DMS114 treated with DMSO at 0.1 percent for 48 hours (cell line): Measurements from ENCODE around the gene MTFR1L.

ENCODE experiments used
- DNase-seq: peaks from one replicate; lab custom pipeline; 2025; ENCODE audit not compliant: unreplicated experiment; lab: John Stamatoyannopoulos, UW

MTFR1L gene

DNA sequence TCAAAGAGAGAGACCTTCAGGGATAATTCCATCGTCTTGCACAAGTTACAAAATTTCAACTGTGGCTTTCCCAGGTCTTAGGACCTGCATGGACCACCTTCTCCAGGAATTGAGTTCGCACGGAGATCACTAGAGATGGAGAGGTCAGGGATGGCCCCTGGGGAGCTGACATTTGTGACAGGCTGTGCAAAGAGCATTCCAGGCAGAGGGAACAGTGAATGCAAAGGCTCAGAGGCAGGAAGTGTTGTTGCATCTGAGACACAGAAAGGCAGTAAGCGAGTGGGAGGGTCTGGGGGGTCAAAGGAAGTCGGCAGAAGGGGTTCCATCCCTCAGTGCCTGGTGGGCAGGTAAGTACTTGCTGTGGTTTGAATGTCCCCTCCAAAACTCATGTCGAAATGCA lies 29.3 kb upstream of the MTFR1L start:
- DNase-seq = no peak

DNA sequence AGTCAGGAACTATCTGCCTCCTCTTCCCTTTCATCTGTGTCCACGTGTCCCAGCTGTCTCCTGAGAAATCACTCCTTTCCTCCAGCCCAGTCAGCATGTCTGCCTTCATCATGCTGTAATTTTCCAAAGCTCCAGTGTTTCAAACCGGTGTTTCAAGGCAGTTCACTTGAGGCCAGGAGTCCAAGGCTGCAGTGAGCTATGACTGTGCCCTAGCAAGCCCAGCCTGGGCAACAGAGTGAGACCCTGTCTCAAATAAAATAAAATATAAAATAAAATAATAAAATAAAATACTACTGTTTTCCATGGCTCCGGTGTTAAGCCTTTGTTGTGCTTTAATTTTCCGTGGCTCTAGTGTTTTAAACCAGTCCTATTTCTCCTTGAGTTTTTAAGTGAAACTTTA lies 27.6 kb upstream of the MTFR1L start:
- no peak for DNase-seq

DNA sequence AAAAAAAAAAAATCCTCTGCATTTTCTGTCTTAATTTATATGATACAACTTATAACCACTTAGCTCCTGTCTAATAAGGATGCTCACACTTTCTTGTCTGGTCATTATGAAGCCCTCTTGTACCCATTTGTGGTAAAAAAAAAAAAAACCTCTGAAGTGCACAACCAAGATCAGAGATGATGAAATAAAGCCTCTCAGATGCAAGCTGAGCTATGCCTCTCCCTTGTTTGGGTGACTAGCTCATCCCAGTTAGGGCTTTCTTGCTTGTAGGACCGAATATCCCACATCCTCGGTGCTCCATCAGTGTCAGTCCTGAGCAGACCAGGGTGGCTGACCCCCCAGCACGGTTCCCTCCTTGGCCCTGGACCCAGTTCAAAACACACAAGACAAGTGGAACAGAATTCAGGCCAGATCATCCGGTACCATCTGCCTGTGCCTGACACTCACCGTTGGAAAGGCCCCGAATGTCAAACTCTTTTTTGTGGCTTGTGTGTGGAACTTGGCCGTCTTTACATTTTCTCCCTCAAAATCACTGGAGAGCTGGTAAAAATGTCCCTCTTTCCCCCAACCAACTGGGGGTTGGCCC lies 26.1 kb upstream of the MTFR1L start:
- no peak for DNase-seq

DNA sequence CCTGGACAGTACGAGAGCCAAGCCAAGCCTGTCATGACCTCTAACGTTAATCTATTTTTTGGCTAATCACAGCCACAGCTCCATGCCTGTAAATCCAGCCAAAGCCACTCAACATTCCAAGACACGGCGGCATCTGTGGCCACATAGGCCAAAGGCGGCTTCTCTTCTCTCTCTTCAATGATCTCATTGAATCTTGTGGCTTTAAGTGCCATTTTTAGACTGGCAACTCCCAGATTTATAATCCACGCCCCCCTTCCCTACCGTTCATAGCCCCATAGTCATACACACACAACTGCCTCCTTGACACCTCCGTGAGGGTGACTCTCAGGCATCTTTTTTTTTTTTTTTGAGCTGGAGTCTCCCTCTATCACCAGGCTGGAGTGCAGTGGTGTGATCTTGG lies 25.4 kb upstream of the MTFR1L start:
- DNase-seq = no peak

DNA sequence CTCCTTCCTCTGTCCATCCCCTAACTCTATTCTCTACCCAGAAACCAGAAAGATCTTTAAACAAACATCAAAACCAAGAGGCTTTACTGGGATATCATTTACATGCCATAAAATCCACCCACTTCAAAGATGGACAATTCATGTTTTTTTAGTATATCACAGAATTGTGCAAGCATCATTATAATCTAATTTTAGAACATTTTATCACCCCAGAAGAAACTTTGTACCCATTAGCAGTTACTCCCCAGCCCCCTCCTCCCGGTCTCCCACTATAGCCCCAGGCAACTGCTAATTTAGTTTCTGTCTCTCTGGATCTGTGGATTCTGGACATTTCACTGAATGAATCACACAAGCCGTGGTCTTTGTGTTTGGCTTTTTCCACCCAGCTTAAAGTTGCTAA lies 24.5 kb upstream of the MTFR1L start:
- DNase-seq = no peak

DNA sequence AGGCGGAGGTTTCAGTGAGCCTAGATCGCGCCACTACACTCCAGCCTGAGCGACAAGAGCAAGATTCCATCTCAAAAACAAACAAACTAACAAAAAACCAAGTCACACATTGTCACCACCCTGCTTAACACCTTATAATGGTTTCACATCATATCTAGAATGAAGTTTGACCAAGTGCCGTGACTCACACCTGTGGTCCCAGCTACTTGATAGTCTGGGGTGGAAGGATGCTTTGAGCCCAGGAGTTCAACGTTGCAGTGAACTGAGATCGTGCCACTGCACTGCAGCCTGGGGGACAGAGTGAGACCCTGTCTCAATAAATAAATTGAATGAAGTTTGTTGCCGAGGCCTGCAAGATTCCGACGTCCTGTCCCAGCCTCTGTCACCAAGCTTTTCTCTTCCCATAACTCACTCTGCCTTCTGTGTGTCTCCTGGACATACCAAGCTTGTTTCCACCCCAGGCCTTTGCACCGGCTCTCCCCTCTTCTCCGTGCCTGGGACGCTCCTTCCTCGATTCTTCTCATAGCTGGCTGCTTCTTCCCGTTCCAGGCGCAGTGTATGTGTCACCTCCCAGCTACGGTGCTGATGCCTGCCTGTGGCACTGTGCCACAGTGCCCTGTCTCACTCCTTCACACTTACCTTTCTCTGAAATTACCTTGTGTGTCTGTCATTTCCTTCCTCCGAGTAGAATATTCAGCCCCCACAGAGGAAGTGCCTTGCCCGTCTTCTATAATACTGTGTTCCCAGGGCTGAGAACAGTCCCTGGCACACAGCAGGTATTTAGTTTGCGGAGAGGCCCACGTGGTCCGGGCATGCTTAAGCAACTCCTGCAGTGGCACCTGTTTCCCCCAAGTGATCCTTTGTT lies 23.6 kb upstream of the MTFR1L start:
- no peak for DNase-seq

DNA sequence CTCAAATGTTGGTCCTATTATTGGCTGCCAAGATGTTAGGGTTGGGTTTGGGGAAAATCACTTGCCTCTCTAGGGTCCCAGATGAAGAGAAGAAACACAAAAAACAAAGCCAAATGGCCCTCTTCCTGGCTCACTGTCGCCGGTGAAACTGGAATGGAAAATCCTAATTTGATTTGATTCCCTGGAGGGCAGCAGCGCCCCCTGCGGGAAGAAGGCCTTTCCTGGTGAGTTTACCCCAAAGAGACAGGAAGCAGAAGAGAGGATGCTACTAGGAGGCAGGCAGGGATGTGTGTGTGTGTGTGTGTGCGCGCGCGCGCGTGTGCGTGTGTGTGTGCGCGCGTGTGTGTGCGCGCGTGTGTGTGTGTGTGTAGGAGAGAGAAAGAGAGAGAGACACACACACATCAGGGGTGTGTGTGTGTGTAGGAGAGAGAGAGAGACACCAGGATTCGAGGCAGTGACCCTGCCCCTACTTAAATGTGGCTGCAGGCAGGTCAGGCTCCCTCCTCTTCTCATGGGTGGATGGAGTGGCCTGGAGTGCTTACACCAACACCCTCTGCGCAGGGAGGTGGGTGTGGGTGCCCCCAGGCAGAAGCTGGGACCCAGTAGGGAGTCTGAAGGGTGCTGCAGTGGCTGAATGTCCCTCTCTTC lies 22.8 kb upstream of the MTFR1L start:
- DNase-seq = peak; percentile 30

DNA sequence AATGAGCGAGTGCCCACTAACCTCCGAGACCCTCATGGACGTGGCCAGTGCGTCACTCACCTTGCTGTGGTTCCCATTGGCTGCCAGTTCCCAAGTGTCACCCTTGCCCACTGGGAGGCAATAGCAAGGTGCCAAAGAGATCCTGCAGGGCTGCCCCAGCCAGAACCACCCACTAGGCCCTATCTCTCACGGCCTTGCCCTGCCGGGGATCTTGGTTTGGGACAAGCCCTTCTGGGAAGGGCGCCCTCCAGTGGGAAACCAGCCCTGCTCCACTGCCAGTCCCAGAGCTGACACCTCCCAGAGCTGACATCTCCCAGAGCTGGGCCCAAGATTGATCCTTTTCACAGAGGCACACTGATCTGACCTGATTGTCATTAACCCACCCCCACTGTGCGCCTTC lies 21.8 kb upstream of the MTFR1L start:
- DNase-seq = no peak

DNA sequence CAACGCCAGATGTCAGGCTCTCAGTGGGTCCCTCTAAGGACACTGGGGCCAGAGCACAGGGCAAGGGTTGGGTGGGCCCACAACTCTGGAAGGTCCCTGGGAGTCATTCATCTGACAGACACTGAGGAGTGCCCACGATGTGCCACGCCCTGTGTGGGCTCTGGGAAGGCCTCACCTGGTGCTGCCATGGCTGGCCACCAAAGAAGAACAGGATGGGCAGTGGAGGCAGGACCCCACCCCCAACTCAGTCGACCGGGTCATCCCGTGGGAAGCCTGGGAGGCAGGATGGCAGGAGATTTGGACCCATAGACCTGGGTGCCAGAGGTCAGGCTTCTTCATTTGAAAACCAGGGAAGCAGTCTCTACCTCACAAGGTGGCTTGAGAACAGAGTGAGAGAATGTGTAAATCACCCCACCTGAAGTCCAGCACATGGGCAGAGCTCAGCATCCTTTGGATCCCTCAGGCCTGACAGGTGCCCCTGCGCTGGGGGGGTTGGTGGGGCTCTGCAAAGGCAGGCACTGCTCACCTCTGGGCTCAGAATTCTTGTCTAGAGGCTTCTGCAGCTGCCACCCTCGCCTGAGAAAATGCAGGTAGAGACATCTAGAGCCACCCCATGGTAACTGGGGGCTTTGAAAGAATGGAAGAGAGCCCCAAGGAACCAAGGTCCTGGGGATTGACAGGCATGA lies 20.9 kb upstream of the MTFR1L start:
- DNase-seq = no peak

DNA sequence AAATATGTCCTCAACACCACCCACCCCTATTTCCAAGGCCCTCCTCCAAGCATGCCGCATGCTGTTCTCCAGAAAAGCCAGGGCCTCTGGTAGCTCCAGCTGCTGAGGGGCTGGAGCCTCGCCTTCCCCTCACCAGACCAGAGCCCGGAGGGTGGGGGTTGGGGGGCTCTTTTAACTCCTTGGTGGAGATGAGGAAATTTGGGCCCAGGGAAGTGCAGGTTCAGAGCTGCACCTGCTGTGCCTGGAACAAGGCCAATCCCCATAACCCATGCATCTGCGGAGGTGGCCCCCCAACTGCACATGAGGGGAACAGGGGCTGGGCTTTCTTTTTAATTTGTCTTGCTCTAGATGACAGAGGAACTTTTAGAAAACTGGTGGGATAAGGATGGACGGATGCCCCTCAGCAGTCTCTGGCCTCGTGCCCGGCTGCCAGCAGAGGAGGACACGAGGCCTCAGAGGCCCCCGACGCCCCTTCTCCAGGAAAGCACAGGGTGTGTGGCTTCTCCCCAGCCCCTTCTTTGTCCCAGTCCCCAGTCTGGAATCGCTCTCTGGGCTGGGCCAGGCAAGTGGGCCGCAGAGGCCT lies 20.3 kb upstream of the MTFR1L start:
- DNase-seq = no peak

DNA sequence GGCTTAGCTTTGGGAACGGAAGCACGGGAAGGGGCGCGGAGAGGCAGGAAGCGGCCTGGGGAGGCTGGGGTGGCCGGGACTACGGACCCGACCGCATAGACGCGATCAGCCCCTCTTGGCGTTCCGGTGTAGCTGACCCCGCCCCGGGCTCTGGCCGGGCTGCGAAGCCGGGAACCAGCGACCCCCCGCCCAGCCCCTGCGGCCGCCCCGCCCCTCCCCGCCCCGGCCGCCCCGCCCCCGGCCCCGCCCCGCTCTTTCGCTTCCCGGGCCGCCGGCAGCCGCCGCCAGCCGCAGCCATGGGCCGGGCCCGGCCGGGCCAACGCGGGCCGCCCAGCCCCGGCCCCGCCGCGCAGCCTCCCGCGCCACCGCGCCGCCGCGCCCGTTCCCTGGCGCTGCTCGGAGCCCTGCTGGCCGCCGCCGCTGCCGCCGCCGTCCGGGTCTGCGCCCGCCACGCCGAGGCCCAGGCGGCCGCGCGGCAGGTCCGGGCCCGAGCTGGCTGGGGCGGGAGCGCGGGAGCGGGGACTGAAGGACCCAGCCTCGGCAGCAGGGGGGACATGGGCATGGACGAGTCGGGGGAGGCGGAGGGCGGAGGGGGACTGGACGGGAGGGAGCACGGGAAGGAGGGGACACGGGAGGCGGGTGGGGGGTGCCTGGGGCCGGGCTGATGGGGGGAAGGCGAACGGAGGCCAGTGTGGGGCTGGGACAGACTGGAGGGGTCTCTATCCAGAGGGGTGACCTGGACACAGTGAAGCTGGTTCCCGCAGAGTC lies 19.6 kb upstream of the MTFR1L start, which contains the start of gene SELENON:
SELENON (plus strand) TSS at position 259 of the 768 bp plus-strand sequence; CDS start at position 297, 38 bp downstream.
- DNase-seq = no peak

DNA sequence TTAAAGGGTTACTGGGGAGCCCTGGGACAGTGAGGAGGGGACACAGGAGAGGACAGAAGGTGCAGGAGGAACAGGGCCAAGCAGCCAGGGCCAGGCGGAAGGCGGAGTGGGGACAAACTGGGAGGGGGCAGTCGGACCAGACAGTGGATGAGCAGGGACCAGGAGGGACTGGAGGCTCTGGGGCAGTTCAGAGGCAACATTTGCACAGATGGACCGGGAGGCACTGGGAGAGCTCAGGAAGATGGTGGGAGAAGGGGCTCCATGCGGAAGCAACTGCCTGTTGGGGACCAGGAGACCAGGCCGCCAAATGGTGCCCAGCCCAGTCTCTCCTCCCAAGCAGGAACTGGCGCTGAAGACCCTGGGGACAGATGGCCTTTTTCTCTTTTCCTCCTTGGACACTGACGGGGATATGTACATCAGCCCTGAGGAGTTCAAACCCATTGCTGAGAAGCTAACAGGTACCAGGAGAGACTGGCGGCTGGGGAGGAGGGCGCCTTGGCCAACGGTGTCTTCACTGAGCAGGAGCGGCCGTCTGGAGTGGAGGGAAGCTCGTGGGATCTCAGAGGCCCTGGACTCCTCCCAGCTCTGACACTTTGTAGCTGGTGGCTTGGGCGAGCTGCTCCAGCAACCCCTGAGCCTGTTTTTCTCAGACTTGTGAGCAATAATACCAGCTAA lies 18.9 kb upstream of the MTFR1L start:
- no peak for DNase-seq

DNA sequence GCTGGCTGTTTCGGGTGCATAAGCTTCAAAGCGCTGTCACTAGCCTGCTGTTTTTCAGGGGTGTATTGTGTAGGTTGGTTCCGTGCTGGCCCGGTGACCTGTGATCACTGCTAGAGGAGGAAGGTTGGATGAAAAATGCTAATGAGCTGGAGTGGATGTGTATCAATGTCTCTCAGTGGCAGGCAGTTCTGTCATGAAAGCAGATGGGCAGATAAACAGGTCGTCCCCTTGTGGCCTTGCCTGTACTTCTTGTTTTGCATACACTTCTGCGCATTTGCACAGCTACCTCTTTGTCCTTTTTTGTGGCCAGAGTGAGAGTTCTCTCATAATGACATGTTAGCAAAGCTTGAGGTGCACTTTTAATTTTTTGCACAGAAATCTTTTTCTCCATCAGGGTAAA lies 16.8 kb upstream of the MTFR1L start:
- DNase-seq = no peak

DNA sequence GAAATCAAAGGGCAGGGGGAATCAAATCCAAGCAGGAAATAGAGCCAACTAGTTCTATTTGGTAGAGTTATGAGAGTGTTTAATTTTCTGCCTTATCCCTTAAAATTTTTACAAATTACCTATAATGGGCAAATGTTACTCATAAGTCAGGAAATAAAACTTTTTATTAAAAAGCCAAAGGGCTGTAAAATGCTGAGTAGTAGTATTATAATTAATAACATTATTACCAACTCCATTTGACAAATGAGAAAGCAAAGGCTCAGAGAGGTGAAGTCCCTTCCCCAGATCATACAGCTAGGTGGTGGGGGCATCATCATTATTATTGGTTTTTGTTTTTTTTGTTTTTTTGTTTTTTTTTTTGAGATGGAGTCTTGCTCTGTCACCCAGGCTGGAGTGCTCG lies 16.4 kb upstream of the MTFR1L start:
- DNase-seq = no peak

DNA sequence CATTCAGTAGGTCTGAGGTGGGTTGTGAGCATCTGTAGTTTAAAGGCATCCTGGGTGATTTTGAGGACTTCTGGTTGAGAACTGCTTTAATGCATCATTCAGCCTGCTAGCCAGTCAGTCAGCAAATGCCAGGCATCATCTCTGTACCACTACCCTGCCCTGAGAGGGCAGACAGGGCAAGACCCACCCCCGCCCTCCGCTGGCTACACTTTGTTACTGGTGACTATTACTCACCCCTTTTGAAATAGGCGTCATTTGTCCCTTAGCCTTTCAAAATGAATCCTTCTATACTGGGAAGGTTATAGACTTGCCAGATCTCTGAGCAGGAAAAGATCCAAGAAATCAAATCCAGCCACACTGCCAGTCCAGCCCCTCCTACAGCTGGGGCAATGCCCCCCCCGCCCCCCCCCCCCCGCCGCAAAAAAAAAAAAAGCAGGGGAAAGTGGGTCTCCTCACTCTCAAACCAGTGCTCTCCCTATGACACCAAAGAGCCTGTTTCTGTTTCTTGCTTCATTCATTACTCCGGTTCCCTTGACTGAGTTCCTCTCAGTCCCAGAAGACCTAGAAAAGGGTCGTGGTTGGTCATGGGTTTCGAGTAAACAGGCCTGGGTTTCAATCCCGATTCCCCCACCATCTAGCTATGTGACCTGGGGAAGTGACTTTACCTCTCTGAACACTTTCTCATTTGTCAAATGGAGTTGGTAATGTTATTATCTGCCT lies 15.3 kb upstream of the MTFR1L start:
- no peak for DNase-seq

DNA sequence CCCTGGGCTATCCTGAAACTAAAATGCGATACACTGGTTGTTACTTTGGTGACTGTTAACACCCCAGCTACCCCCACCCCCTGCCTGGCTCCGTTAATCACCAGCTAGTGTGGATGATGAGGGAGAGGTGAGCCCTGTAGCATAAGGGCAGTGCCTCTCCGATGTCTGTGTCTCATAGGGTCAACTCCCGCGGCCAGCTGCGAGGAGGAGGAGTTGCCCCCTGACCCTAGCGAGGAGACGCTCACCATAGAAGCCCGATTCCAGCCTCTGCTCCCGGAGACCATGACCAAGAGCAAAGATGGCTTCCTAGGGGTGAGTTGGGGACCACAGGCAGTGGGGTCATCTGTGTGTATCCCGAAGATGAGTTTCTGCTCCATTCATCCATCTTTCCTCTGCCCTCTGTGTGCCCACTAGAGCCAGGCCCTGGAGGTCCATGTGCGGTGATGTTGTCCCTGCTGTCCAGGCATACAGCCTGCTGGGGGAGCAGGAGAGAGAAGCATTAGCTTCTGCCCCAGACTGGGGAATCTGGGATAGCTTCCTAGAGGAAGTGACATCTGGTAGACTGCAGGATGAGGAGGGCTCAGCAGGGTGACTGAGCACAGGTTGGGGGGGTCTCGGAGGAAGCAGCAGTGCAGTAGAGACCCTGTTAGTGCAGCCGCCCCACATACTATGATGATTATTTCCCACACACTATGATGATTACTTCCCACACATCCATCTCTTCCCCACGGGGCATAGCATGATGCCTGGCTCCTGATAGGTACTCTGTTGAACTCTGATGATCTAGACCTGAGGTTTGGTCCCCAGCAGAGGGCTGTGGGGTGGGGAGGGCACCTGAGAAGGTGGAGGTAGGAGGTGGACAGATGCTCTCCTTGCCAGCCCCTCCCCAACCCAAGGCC lies 14.5 kb upstream of the MTFR1L start:
- DNase-seq = no peak

DNA sequence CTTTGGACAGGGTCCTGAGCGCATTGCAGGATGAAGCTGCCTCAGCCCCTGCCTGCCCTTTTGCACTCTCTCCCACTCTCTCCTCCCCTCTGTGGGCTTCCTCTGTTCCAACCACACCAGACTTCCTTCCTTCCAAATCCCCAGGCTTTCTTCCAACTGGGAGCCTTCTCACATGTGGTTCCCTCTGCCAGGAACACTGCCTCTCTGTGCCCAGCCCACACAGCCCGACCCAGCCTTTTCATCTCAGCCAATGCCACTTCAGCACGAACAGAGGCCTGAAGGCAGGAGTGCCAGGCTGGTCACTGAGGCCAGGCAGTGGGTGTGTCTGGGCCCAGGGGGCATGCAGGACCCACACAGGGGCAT lies 13.9 kb upstream of the MTFR1L start:
- no peak for DNase-seq

DNA sequence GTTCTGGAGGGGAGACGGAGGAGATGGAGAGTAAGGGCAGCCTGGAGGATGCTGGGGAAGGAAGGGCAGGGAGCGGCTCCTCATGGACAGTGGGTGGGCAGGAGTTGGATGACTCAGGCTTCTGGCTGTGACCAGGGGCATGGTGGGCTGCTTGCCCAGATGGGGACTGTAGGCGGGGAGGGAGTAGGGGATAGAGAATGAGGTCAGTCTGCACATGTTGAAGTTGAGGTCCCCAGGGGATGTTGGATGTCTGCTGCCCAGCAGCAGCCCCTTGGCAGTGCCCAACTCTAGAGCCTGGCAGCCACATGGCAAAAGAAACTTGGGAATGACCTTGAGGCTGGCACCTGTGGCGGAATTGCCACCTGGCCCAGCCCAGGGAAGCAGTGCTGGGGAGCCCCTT lies 13.3 kb upstream of the MTFR1L start:
- DNase-seq = no peak
